GM12878 (cell line): ENCODE data around the gene KCND2. TPM values are rescaled to one million over a fixed set of nuclear protein-coding genes. Genes with fewer than 3 reads are reported as not detected.
A peak's percentile ranks its signal among the peaks of the same experiment; 100 is the strongest.

ENCODE experiments used
- ATF3 ChIP-seq: IDR thresholded peaks from 2 replicates; pipeline ENCODE4 v1.6.1; 2011; ENCODE audit warnings: low read depth, mild to moderate bottlenecking, low read length, moderate library complexity, borderline replicate concordance; ENCODE audit errors: extremely low read depth
- BCL3 ChIP-seq: IDR thresholded peaks from 2 replicates; pipeline ENCODE4 v1.6.1; 2011; ENCODE audit warnings: borderline replicate concordance, low read depth, mild to moderate bottlenecking, moderate library complexity, low read length; ENCODE audit not compliant: insufficient read depth, poor library complexity, severe bottlenecking
- BHLHE40 ChIP-seq, 2 experiments: fragments of 450-650 bp in 1 of 2; IDR thresholded peaks; 2 replicates each; pipeline ENCODE4 v1.6.1; 2011 to 2017; ENCODE audit warnings: low read depth in 2 of 2, borderline replicate concordance in 1 of 2, improper control_type of control experiment in 1 of 2, low read length in 1 of 2, mild to moderate bottlenecking in 1 of 2
- EZH2 ChIP-seq: IDR thresholded peaks from 2 replicates; pipeline ENCODE4 v1.6.1; 2012; ENCODE audit warnings: low read depth, mild to moderate bottlenecking, control low read depth, inconsistent platforms, low read length, borderline replicate concordance; ENCODE audit not compliant: control insufficient read depth
- IRF4 ChIP-seq: IDR thresholded peaks from 2 replicates; pipeline ENCODE4 v1.6.1; 2011; ENCODE audit warnings: low read depth, low read length
- JUNB ChIP-seq: IDR thresholded peaks from 2 replicates; pipeline ENCODE4 v1.6.1; 2016; ENCODE audit warnings: antibody characterized with exemption, mild to moderate bottlenecking
- KAT2A ChIP-seq: conservative IDR thresholded peaks from 2 replicates; pipeline ENCODE4 v1.6.1; 2011; ENCODE audit warnings: low read depth, low read length; ENCODE audit not compliant: control insufficient read depth
- MEF2B ChIP-seq: fragments of 450-650 bp; IDR thresholded peaks from 2 replicates; pipeline ENCODE4 v1.6.1; 2018; ENCODE audit warnings: mild to moderate bottlenecking, moderate library complexity; ENCODE audit not compliant: partially characterized antibody, poor library complexity, severe bottlenecking
- MYC ChIP-seq: IDR thresholded peaks from 2 replicates; pipeline ENCODE4 v1.6.1; 2011; ENCODE audit warnings: mild to moderate bottlenecking, low read length, moderate library complexity, inconsistent platforms; ENCODE audit not compliant: insufficient read depth, insufficient replicate concordance, insufficient read length, severe bottlenecking
- NR2C2 ChIP-seq: IDR thresholded peaks from 2 replicates; pipeline ENCODE4 v1.6.1; 2011; ENCODE audit warnings: borderline replicate concordance, low read depth; ENCODE audit not compliant: control insufficient read depth, insufficient read length
- POLR2A ChIP-seq: IDR thresholded peaks from 2 replicates; pipeline ENCODE4 v1.6.1; 2011; ENCODE audit warnings: low read depth, mild to moderate bottlenecking, low read length
- RCOR1 ChIP-seq: conservative IDR thresholded peaks from 2 replicates; pipeline ENCODE4 v1.6.1; 2012; ENCODE audit warnings: low read depth, low read length, improper control_type of control experiment
- SMAD1 ChIP-seq: fragments of 450-650 bp; IDR thresholded peaks from 2 replicates; pipeline ENCODE4 v1.6.1; 2018; ENCODE audit warnings: mild to moderate bottlenecking, low read depth; ENCODE audit not compliant: partially characterized antibody
- SUPT20H ChIP-seq: IDR thresholded peaks from 2 replicates; pipeline ENCODE4 v1.6.1; 2011; ENCODE audit warnings: low read depth, mild to moderate bottlenecking, low read length, moderate library complexity, borderline replicate concordance; ENCODE audit not compliant: control insufficient read depth
- TCF7 ChIP-seq: IDR thresholded peaks from 2 replicates; pipeline ENCODE4 v1.6.1; 2014; ENCODE audit warnings: antibody characterized with exemption, borderline replicate concordance
- USF1 ChIP-seq: IDR thresholded peaks from 2 replicates; pipeline ENCODE4 v1.6.1; 2011; ENCODE audit warnings: borderline replicate concordance, low read depth, mild to moderate bottlenecking, moderate library complexity, mixed read lengths, low read length; ENCODE audit not compliant: insufficient read depth; ENCODE audit errors: extremely low read length
- USF2 ChIP-seq: IDR thresholded peaks from 2 replicates; pipeline ENCODE4 v1.6.1; 2011; ENCODE audit warnings: low read depth, low read length, improper control_type of control experiment, borderline replicate concordance
- polyA plus RNA-seq, 11 experiments: library from polyadenylated mRNA; depleted of rRNA in 4 of 11; unstranded in 6 of 11; stranded (reverse) in 5 of 11; fragments of >200 nt; fragmentation: Nextera tagmentation in 4 of 11; fragmentation: Illumina TruSeq in 1 of 11; extraction: Ambion mirVana in 4 of 11; extraction: Trizol in 1 of 11; gene quantifications; 1 replicate in 1 of 11; 2 replicates in 10 of 11; pipeline versions ENCODE4 v1.2.1 to v1.2.3, GENCODE V29; 2011 to 2016; ENCODE audit warnings: inconsistent platforms in 2 of 11, missing spikeins in 2 of 11, low read depth in 1 of 11
- total RNA-seq, 4 experiments: library from RNA; depleted of rRNA in 3 of 4; stranded (reverse); fragments of >200 nt in 3 of 4; fragmentation: Illumina TruSeq in 1 of 4; extraction: Trizol in 1 of 4; gene quantifications; 2 replicates each; pipeline versions ENCODE4 v1.2.1 to v1.2.3, GENCODE V29; 2013 to 2021

Gene KCND2
- total and polyA plus RNA-seq, 10 of the 15 experiments (the other 5 are each of a cell fraction or from before 2014, with no cell fraction given): 3.6 to 22.3 (median 6.3) TPM

- no peak for TF ChIP-seq NR2C2
- no peak for TF ChIP-seq KAT2A
- TF ChIP-seq TCF7: peak; percentile 89
- TF ChIP-seq BHLHE40 (IDR thresholded peaks at IDR 0.05; ENCODE audit: borderline replicate concordance in 1 of 2, low read depth in 2 of 2, low read length in 1 of 2): no peak
- TF ChIP-seq IRF4: no peak
- TF ChIP-seq USF2: no peak
- no peak for TF ChIP-seq SMAD1
- TF ChIP-seq SUPT20H: no peak
- TF ChIP-seq RCOR1: no peak
- TF ChIP-seq USF1: no peak
- TF ChIP-seq JUNB: peak; percentile 59
- TF ChIP-seq BCL3: no peak
- TF ChIP-seq MYC: no peak
- TF ChIP-seq ATF3: no peak
- TF ChIP-seq EZH2: no peak
- no peak for TF ChIP-seq MEF2B
- no peak for TF ChIP-seq POLR2A
- TF ChIP-seq, all 136 proteins: peak for 4
Measured at GRCh38 chr7:120587243-120587642, 314.3 kb downstream of the KCND2 start (continued).
